Type B pancreatic cell (in vitro differentiated cells): ENCODE data around the gene ZNF532. TPM values are rescaled to one million over a fixed set of nuclear protein-coding genes. Genes with fewer than 3 reads are reported as not detected.

Experiments used
- DNase-seq: peaks from one replicate; pipeline ENCODE4 v3.0.0; 2021; ENCODE audit warnings: mixed read lengths; ENCODE audit not compliant: unreplicated experiment; ENCODE audit errors: extremely low spot score
- H3K27ac Mint-ChIP-seq: 2 replicates; pipeline ENCODE4 v1.8.0; 2021; ENCODE audit warnings: mild to moderate bottlenecking, mixed read lengths
- H3K27me3 Mint-ChIP-seq: 2 replicates; pipeline ENCODE4 v1.8.0; 2021; ENCODE audit warnings: mixed read lengths
- H3K36me3 Mint-ChIP-seq: 2 replicates; pipeline ENCODE4 v1.8.0; 2021; ENCODE audit warnings: mixed read lengths
- H3K4me1 Mint-ChIP-seq: one replicate; pipeline ENCODE4 v1.8.0; 2021; ENCODE audit warnings: mixed read lengths; ENCODE audit not compliant: unreplicated experiment
- H3K4me3 Mint-ChIP-seq: 2 replicates; pipeline ENCODE4 v1.8.0; 2021; ENCODE audit warnings: mild to moderate bottlenecking, mixed read lengths
- H3K9me3 Mint-ChIP-seq: 2 replicates; pipeline ENCODE4 v1.8.0; 2021; ENCODE audit warnings: mixed read lengths
- CTCF ChIP-seq: fragments of 200-600 bp; sonication (generic); conservative IDR thresholded peaks from 2 replicates; pipeline ENCODE4 v1.5.0; 2021; ENCODE audit warnings: antibody characterized with exemption, mild to moderate bottlenecking
- total RNA-seq: library from RNA; stranded (reverse); gene quantifications from 2 replicates; pipeline ENCODE4 v1.2.1, GENCODE V29; 2021; ENCODE audit warnings: low replicate concordance

The ZNF532 gene
- total RNA-seq, 1 donor from 2014 or later: 137 TPM

- Mint-ChIP-seq H3K36me3 (peaks cover 40% of the 10 kb centered on the region), H3K4me3 (no peak overlapping the region), H3K9me3 (peaks cover 19% of the 10 kb centered on the region), H3K4me1 (peaks cover 27% of the 10 kb centered on the region), H3K27ac (no peak overlapping the region), H3K27me3 (no peaks in the 10 kb centered on the region)
- DNase-seq: no peak
- no peak for TF ChIP-seq CTCF
Measured at GRCh38 chr18:58928386-58928785, 63.7 kb downstream of the ZNF532 start.

DNA sequence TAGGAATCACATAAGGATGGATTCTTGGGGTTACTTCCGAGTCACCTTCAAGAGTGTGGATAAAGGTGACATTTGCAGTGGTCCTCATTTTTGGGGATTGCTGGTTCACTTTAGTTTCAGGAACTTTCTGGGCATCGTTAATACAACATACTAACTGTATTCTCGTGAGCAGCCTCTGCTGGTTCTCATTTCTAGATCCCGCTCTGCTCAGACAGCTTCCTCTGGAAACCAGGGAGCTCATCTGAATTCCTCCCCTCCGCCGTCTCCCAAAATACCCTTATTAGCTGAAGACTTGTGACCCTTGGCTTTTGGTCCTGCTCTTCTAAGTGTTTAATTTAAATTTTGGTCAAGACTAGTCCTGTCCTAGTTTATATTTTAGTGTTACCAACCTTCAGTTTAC is 64.5 kb downstream of the ZNF532 start:
- no peaks in the 10 kb centered on the region for H3K27me3 Mint-ChIP-seq
- peaks cover 29% of the 10 kb centered on the region for H3K4me1 Mint-ChIP-seq
- H3K27ac Mint-ChIP-seq: no peak overlapping the region
- peaks cover 19% of the 10 kb centered on the region for H3K9me3 Mint-ChIP-seq
- no peak for DNase-seq
- no peak overlapping the region for H3K4me3 Mint-ChIP-seq
- no peak for TF ChIP-seq CTCF
- H3K36me3 Mint-ChIP-seq: peaks cover 38% of the 10 kb centered on the region

DNA sequence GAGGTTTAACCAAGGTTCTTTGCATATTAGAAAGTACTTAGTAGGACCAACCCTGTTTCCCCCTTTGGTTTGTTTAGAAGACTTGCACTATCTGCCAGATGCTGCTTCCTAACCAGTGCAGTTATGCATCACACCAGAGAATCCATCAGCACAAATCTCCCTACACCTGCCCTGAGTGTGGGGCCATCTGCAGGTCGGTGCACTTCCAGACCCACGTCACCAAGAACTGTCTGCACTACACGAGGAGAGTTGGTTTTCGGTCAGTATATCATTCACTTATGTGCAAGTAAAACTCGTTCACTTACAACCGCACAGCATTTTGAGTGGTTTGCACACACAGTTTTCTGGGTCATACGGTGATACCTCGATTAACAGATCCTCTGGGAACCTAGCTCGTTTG is 69.7 kb downstream of the ZNF532 start:
- no peaks in the 10 kb centered on the region for H3K27me3 Mint-ChIP-seq
- peak overlapping the region; percentile 5 for H3K27ac Mint-ChIP-seq
- no peak overlapping the region for H3K4me3 Mint-ChIP-seq
- peaks cover 14% of the 10 kb centered on the region for H3K4me1 Mint-ChIP-seq
- peaks cover 44% of the 10 kb centered on the region for H3K36me3 Mint-ChIP-seq
- no peak for TF ChIP-seq CTCF
- peaks cover 7% of the 10 kb centered on the region for H3K9me3 Mint-ChIP-seq
- DNase-seq: no peak

DNA sequence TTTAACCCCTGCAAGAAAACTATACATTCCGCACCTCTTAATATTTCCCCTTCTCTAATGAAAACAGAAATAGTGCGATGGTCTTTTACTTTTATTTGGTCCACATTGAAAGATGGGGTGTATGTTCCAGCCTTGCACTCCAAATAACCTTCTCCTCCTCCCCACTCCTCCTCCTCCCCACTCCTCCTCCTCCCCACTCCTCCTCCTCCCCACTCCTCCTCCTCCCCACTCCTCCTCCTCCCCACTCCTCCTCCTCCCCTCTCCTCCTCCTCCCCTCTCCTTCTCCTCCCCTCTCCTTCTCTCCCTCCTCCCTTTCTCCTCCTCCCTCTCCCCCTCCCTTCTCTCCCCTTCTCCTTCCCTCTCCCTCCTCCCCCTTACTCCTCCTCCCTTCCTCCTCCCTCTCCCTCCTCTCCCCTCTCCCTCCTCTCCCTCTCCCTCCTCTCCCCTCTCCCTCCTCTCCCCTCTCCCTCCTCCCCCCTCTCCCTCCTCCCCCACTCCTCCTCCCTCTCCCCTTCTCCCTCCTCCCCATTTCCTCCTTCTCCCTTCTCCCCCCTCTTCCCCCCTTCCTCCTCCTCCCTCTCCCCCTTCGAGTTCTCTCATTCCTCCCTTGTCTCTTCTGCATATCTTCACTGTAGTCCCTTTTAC is 70.4 kb downstream of the ZNF532 start:
- Mint-ChIP-seq H3K27ac (peak overlapping the region; percentile 5), H3K4me1 (peaks cover 12% of the 10 kb centered on the region), H3K36me3 (peaks cover 45% of the 10 kb centered on the region), H3K27me3 (no peaks in the 10 kb centered on the region), H3K4me3 (no peak overlapping the region), H3K9me3 (peaks cover 8% of the 10 kb centered on the region)
- no peak for DNase-seq
- TF ChIP-seq CTCF: no peak

- Mint-ChIP-seq H3K9me3 (peaks cover 8% of the 10 kb centered on the region), H3K4me3 (no peak overlapping the region), H3K27me3 (no peaks in the 10 kb centered on the region), H3K27ac (no peak overlapping the region), H3K4me1 (peaks cover 12% of the 10 kb centered on the region), H3K36me3 (peaks cover 48% of the 10 kb centered on the region)
- DNase-seq: no peak
- no peak for TF ChIP-seq CTCF
Measured at GRCh38 chr18:58937071-58937886, 72.6 kb downstream of the ZNF532 start.
